ENCODE results near the gene CLNK.

Gene CLNK

GRCh38 chr4:10438924-10439323 is 245.6 kb downstream of the CLNK start:
- no peak for DNase-seq

GRCh38 chr4:10437735-10438134 is 246.8 kb downstream of the CLNK start:
- no peak for DNase-seq

Measured in CD4-positive, alpha-beta T cell treated with Interleukin-21 for 1 hour (primary cell).